GM12875 (cell line): ENCODE measurements around the gene SFTPA1.
"Not testable (repeated sequence)": the region's sequence is repeated elsewhere in the genome, so short reads cannot be mapped to it uniquely, and the experiment has no call there.

ENCODE experiments used
- H3K4me3 ChIP-seq: one replicate; pipeline ENCODE4 v1.5.1; 2011; ENCODE audit warnings: low read depth, low read length, control low read depth
- TF ChIP-seq, protein P1 (sequence below): IDR thresholded peaks from 2 replicates; pipeline ENCODE4 v1.5.1; 2011; ENCODE audit warnings: low read depth, mild to moderate bottlenecking, control low read depth, inconsistent platforms, low read length, moderate library complexity, borderline replicate concordance; ENCODE audit not compliant: insufficient read depth

The SFTPA1 gene

DNA sequence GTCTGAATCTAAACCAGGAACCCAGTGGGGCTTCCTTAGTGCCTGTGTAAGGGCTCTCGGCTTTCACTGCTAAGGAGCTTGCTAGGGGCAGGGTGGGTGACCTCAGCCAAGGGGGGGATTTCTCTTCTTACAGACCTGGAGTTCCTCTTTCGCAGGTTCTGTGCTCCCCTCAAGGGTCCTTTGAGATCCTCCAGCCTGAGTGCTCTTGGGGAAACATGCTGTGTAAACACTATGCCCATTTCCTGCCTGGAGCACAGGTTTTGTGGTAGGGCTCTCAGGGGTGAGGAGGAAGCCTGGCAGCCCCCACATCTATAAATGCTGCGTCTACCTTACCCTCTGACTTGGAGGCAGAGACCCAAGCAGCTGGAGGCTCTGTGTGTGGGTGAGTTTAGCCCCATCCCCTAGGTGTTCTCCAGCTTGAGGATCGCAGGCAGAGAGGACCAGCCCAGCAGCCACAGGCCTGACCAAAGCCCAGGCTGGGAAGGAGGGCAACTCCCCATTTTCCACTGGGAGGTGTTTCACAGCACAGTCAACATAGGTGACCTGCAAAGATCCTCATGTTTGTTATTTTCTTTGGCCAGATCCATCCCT is at the start of gene SFTPA1:
TSS of gene SFTPA1 (plus strand) at position 339 of the 591 bp plus-strand sequence. CDS start 887 bp downstream, outside the sequence.
- TF ChIP-seq, protein P1, sequence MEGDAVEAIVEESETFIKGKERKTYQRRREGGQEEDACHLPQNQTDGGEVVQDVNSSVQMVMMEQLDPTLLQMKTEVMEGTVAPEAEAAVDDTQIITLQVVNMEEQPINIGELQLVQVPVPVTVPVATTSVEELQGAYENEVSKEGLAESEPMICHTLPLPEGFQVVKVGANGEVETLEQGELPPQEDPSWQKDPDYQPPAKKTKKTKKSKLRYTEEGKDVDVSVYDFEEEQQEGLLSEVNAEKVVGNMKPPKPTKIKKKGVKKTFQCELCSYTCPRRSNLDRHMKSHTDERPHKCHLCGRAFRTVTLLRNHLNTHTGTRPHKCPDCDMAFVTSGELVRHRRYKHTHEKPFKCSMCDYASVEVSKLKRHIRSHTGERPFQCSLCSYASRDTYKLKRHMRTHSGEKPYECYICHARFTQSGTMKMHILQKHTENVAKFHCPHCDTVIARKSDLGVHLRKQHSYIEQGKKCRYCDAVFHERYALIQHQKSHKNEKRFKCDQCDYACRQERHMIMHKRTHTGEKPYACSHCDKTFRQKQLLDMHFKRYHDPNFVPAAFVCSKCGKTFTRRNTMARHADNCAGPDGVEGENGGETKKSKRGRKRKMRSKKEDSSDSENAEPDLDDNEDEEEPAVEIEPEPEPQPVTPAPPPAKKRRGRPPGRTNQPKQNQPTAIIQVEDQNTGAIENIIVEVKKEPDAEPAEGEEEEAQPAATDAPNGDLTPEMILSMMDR: no peak
- no peak within 1 kb of the TSS for H3K4me3 ChIP-seq

DNA sequence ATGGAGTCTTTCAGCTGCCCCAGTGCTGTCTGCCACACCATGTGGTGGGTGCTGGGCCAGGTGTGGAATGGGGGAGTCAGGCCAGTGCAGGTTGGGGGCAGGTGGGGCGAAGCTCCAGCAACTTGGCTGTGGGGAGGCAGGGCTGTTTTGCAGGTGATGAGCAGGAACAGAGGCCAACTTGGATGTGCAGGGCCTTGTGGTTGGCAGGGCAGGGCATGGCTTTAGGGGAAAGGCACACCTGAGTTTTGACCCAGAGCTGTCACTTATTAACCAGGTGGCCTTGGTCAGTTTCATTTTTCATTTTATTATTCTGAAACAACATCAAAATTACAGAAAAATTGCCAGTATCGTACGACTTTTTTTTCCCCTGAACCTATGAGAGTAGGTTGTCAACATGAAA is 49.5 kb upstream of the SFTPA1 start:
- TF ChIP-seq, protein P1: no peak

DNA sequence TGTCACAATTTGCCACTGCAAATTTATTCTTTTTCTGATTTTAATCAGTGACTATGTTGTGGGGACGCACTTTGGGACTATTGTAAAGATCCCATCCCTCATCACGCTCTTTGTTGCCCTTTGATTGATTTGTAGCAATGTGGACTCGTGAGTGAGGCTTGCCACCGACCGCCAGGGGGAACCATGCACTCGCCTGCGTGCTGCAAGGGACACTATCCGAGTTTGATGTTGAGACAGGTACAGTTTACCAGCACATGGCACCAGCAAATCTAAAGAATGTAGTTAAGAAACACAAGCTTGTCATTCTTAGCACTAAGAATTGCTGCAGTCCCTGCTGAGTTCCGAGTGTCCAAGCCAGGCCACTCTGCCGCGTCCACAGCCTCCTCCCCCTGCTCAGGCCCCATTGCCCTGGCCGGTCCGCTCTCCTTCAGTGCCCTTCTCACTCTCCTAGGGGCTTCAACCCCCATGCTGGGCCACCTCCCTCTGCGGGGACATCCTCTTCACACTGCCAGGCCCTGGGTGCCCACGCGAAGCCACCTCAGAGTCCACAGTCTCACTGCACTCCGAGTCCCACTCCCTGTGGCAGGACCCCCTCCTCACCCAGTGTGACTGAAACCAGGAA is 48.5 kb upstream of the SFTPA1 start:
- TF ChIP-seq, protein P1: peak; percentile 90
- H3K4me3 ChIP-seq: no peak overlapping the region

More for the DNA sequence above, 49.5 kb upstream of the SFTPA1 start:
- H3K4me3 ChIP-seq: no peak overlapping the region

DNA sequence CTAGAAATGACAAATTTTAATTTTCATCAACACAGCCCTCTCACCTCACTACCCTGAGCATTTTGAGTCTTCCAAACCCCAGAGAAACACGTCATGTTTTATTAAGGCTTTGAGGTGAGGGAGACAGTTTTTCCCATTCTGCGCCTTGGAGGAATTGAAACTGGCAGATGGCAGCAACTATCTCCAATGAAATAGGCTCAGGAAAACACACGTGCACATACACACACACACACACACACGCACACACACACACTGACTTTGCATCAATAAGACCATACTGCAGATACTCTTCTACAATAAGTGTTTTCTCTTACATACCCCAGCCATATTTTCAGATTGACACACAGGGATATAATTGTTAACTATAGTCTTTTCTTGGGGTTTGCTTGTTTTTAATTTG is 47.3 kb upstream of the SFTPA1 start:
- TF ChIP-seq, protein P1: no peak
- H3K4me3 ChIP-seq: no peak overlapping the region

DNA sequence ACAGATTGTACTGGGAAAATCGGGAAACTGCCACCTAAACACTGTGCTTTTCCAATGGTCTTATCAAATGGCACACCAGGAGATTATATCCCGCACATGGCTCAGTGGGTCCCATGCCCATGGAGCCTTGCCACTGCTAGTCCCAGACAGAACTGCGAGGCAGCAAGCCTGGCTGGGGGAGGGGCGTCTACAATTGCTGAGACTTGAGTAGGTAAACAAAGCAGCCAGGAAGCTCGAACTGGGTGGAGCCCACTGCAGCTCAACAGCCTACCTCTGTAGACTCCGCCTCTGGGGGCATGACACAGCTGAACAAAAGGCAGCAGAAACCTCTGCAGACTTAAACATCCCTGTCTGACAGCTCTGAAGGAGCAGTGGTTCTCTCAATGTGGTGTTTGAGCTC is 40.1 kb upstream of the SFTPA1 start:
- H3K4me3 ChIP-seq: not testable (repeated sequence)

DNA sequence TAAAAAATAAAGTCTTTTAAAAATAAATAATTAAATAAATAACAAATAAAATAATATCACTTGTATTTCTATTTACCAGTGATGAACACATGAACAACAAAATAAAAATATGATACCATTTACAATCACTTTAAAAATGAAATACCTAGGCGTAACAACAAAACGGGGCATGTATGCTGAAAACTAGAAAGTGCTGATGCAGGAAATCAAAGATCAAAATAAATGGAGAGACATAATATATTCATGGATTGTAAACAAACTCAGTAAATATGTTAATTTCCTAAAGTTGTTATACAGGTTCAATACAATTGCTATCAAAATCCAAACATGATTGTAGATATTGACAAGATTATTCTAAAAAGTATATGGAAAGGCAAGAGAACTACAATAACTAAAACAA is 31.4 kb upstream of the SFTPA1 start:
- TF ChIP-seq, protein P1: no peak
- H3K4me3 ChIP-seq: no peak overlapping the region

DNA sequence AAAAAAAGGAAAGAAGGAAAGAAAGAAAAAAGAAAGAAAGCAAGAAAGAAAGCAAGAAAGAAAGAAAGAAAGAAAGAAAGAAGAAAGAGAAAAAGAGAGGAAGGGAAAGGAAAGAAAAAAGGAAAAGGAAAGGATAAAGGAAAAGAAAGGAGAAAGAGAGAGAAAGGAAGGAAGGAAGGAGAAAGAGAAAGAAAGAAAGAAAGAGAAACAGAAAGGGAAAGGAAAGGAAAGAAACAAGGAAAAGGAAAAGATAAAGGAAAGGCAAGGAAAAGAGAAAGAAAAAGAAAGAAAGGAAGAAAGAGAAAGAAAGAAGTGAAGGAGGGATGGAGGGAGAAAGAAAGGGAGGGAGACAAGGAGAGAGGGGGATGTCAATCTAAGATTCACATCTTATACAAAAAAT is 29.7 kb upstream of the SFTPA1 start:
- H3K4me3 ChIP-seq: no peak overlapping the region
- TF ChIP-seq, protein P1: no peak

DNA sequence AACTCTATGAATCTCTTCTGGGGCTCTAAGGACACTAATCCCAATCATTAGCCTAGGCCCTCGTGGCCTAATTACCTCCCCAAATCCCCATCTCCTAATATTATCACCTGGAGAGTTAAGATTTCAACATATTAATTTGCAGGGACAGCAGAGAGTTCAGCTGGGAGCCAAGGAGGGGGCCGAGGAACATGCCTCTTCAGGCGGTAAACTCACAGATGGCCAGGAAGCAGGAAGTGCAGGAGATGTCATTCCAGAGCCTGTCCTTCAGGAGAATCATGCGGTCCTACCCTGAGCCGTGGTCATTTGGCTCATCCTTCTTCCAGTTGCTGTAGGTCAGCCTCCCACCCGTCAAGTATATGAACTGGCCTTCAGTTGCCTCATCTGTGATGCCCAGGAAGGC is 28.6 kb upstream of the SFTPA1 start:
- TF ChIP-seq, protein P1: no peak
- H3K4me3 ChIP-seq: no peak overlapping the region

DNA sequence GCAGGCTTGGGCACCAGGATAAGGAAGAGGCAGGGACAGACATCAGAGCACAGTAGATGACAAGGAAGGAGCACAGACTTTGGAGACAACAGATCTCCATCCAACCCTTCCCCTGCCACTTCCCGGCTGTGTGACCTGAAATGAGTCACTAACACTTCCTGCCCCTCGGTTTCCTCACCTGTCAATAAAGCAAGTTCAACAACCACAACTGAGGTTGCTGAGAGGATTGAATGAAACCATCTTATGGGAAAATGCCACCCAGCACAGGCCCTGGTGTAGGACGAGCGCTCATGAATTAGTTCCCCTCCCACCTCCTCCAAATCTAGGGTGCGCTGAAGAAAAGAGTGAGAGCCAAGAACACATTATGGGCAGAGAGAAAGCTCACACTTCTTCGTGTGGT is 27.8 kb upstream of the SFTPA1 start:
- not testable (repeated sequence) for H3K4me3 ChIP-seq
